ENCODE results near the gene BRSK2. TPM values are rescaled to one million over a fixed set of nuclear protein-coding genes. Genes with fewer than 3 reads are reported as not detected.

BRSK2 gene
- total and polyA plus RNA-seq, 9 of the 15 experiments (the other 6 are each of a cell fraction or from before 2014, with no cell fraction given): 0.06 to 0.52 (median 0.18) TPM; not detected in 5

GRCh38 chr11:1405186-1406020 is 15.7 kb downstream of the BRSK2 start (continued):
- TF ChIP-seq ETS2 (tag; IDR thresholded peaks at IDR 0.05; ENCODE audit: borderline replicate concordance, poor library complexity, severe bottlenecking) (no peak), TGIF2 (CRISPR knock-in tag; IDR thresholded peaks at IDR 0.05) (no peak), KDM2B (CRISPR knock-in tag; IDR thresholded peaks at IDR 0.05) (no peak)
- TF ChIP-seq, protein P1, sequence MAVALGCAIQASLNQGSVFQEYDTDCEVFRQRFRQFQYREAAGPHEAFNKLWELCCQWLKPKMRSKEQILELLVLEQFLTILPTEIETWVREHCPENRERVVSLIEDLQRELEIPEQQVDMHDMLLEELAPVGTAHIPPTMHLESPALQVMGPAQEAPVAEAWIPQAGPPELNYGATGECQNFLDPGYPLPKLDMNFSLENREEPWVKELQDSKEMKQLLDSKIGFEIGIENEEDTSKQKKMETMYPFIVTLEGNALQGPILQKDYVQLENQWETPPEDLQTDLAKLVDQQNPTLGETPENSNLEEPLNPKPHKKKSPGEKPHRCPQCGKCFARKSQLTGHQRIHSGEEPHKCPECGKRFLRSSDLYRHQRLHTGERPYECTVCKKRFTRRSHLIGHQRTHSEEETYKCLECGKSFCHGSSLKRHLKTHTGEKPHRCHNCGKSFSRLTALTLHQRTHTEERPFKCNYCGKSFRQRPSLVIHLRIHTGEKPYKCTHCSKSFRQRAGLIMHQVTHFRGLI (CRISPR knock-in tag; IDR thresholded peaks at IDR 0.05): no peak

GRCh38 chr11:1406571-1407485 is 17.1 kb downstream of the BRSK2 start:
- WGBS (ENCODE audit: insufficient coverage, low coverage, missing lambda C conversion rate): 4% methylated on average over 27 of the region's 31 CpGs
- Histone ChIP-seq H3K79me2 (ENCODE audit: control insufficient read depth, insufficient read depth, low read length) (no peaks in the 10 kb centered on the region), H3K4me3 (no peak overlapping the region), H3K4me1 (replicated peaks in 1 of 2; ENCODE audit: control insufficient read depth in 2 of 2, insufficient read depth in 2 of 2, low read length in 2 of 2) (peaks cover 0 to 25% of the 10 kb centered on the region in 2 experiments; a peak in 1 of 5 replicates), H3K4me2 (ENCODE audit: insufficient read depth, low read length) (no peak overlapping the region), H3K9ac (ENCODE audit: insufficient read depth in 1 of 2, low read depth in 2 of 2, low read length in 2 of 2) (no peak overlapping the region), H3K9me1 (ENCODE audit: control insufficient read depth, insufficient read depth, low read length) (no peaks in the 10 kb centered on the region), H3K27me3 (ENCODE audit: control insufficient read depth in 2 of 2, insufficient read depth in 2 of 2, low read length in 2 of 2) (peaks cover 0 to 26% of the 10 kb centered on the region in 2 experiments; a peak in 2 of 5 replicates), H3K9me3 (replicated peaks; ENCODE audit: control insufficient read depth, insufficient read depth, low read depth, low read length) (no peaks in the 10 kb centered on the region), H3K36me3 (ENCODE audit: control insufficient read depth, insufficient read depth, low read length) (no peaks in the 10 kb centered on the region), H3K27ac (ENCODE audit: extremely low read depth, low read depth, low read length) (no peak overlapping the region), H4K20me1 (replicated peaks; ENCODE audit: control insufficient read depth, insufficient read depth, low read length) (peaks cover 14% of the 10 kb centered on the region), H2AFZ (ENCODE audit: low read depth, low read length) (no peak overlapping the region)
- intact Hi-C loops (cut with micrococcal nuclease): no loop called here
- in situ Hi-C loops (cut with MboI): no loop called here
- DNase-seq (ENCODE audit: extremely low read depth in 1 of 4, low spot score in 3 of 4) (no peak), FAIRE-seq (no peak), ATAC-seq (no peak)
- POLR2A ChIA-PET: interaction anchor here (0.7 to 1.5 kb wide), 4 partner anchors 9 to 176 kb away, joined by 3 to 4 read pairs (median 4); no protein-coding TSS in a partner anchor
- no TSS peak for BruUV-seq (replicated peaks)
- CTCF ChIA-PET (ENCODE audit: low intra/inter-chr PET ratio): no interaction called here
- TF ChIP-seq ZNF780A (CRISPR knock-in tag; IDR thresholded peaks at IDR 0.05) (no peak), EGR1 (conservative IDR thresholded peaks at IDR 0.05) (0 out of 2 replicates have a peak, but pooled peaks have one; percentile 9), ETV6 (IDR thresholded peaks at IDR 0.05; ENCODE audit: borderline replicate concordance in 1 of 2, low read depth in 2 of 2, low read length in 1 of 2) (no peak), ETV6 (CRISPR knock-in tag; IDR thresholded peaks at IDR 0.05; ENCODE audit: borderline replicate concordance) (no peak)
- TF ChIP-seq, protein P2, sequence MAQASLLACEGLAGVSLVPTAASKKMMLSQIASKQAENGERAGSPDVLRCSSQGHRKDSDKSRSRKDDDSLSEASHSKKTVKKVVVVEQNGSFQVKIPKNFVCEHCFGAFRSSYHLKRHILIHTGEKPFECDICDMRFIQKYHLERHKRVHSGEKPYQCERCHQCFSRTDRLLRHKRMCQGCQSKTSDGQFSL (CRISPR knock-in tag; IDR thresholded peaks at IDR 0.05): no peak
- TF ChIP-seq, protein P2 (tag; IDR thresholded peaks at IDR 0.05): no peak
- TF ChIP-seq, protein P3, sequence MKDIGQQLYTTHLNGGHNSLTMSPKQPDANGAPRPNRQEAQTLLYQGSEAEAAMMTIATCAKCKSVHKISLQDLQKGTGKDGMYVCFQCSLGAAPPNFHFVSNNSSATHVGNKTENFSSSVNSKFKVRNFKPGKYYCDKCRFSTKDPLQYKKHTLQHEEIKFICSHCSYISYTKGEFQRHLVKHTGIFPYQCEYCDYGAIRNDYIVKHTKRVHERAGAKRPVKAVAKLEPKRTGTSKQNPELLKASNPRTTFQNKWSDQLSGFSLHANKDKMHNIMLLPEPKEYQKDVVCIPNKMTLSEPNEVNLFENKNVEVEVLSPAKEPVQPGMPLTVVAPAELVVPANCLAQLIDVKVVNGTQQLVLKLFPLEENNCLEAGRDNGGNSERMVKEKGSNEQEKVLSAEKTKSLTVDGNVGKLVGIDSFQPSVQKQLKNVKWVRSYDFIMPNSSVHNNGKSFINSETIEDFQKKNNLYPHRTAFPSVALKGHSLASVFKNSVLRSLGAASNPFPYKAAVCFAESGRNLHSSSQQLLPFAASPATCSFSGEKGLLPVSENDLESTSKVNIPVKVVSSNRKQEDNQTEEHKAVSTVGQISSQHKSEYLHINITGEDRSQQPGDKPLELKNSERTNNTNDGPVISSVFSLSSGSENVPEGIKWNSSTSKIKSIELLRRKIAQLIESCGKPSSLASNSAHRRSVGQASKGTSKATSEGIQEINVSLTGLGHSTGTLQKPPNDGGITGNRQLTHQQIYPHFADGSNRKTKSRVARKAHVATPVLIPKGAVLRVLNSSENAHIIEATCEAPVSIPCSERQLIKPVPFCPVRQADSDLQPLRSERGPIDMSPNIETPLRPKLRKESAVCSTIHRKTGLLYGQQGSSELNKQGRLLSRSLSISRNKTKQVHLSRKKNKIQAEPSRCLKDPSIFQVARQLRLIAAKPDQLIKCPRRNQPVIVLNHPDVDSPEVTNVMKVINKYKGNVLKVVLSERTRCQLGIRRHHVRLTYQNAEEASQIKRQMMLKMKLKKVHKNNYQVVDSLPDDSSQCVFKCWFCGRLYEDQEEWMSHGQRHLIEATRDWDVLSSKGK (CRISPR knock-in tag; IDR thresholded peaks at IDR 0.05): no peak

Measured in K562 (cell line).